ENCODE data around the gene ADPRHL1. TPM values are rescaled to one million over a fixed set of nuclear protein-coding genes. Genes with fewer than 3 reads are reported as not detected.

The ADPRHL1 gene
- total RNA-seq, 1 donor from 2014 or later, result 8.4 TPM

DNA sequence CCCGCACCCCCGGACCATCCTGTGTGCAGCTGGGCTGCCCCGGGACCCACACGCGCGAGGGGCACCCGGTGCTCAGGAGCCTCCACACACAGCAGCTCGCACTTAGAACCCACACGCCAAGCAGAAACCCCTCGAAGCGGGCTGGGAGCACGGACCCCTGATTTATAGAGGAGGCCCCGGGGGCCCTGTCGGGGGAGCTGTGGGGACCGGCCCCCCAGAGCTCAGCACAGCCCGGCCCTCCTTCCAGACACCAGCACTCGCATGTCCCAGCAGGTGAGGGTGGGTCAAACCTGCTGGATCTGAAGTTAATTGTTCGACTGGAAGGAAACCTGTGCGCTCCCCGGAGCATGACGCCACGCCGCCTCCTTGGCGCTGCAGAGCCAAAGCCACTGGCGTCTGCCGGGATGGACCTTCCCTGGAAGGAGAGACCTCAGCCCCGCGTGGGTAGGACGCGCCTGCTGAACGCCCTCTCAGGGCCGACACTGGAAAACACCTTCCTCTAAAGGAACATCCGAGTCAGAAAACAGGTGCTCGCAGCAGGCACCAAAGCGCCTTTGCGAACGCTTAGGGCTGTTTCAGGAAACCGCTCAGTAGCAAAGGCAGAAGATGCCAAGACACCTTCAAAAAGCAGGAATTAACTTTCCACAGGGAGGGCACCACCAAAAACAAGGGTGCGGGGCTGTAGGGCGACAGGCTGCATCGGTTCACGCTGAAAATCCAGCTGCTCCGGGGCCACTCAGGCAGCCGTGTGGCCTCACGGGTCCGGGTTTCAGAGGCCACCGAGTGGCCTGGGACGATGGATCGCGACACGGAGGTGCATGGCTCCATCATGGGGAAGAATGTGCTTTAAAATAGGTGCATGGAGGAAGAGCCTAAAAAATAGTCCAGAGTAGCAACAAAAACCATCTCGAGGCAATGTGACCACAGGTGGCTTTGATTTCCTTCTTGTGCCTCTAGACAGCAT lies 51.6 kb downstream of the ADPRHL1 start:
- no peak for TF ChIP-seq CTCF (IDR thresholded peaks at IDR 0.05)
- no peaks in the 10 kb centered on the region for H3K27me3 Mint-ChIP-seq (ENCODE audit: low read depth)
- H3K36me3 Mint-ChIP-seq (ENCODE audit: low read depth), result no peaks in the 10 kb centered on the region
- H3K9me3 Mint-ChIP-seq (ENCODE audit: low read depth), result no peaks in the 10 kb centered on the region
- peak overlapping the region; percentile 29 for H3K27ac Mint-ChIP-seq (ENCODE audit: unreplicated experiment)
- peaks cover 52% of the 10 kb centered on the region for H3K4me1 Mint-ChIP-seq (ENCODE audit: low read depth)
- DNase-seq (ENCODE audit: low spot score), result peak; percentile 91
- H3K4me3 Mint-ChIP-seq (ENCODE audit: unreplicated experiment), result no peak overlapping the region

- peaks cover 43% of the 10 kb centered on the region for H3K4me1 Mint-ChIP-seq (ENCODE audit: low read depth)
- H3K4me3 Mint-ChIP-seq (ENCODE audit: unreplicated experiment), result peak overlapping the region; percentile 45
- peak; percentile 92 for DNase-seq (ENCODE audit: low spot score)
- H3K9me3 Mint-ChIP-seq (ENCODE audit: low read depth), result no peaks in the 10 kb centered on the region
- TF ChIP-seq CTCF (IDR thresholded peaks at IDR 0.05), result no peak
- H3K36me3 Mint-ChIP-seq (ENCODE audit: low read depth), result no peaks in the 10 kb centered on the region
- peak overlapping the region; percentile 98 for H3K27ac Mint-ChIP-seq (ENCODE audit: unreplicated experiment)
- H3K27me3 Mint-ChIP-seq (ENCODE audit: low read depth), result no peaks in the 10 kb centered on the region
Measured at GRCh38 chr13:113400621-113401451, 52.5 kb downstream of the ADPRHL1 start.

DNA sequence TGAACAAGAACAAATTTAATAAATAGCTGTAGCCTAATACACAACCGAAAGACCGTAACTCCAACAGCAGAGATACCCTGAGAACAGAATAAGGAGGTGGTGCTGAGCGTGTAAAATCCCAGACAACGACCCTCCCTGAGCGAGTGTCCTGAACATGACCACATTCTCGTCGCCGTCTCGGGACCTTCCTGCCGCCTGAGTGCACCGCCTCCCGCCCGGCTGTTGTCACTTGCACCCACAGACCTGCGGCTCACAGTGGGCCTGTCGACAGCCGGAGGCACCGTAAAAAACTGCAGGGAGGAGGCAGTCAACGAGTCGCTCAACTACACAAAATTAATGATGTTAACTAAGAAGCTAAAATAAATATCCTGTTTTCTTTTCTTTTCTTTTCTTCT lies 53.5 kb downstream of the ADPRHL1 start:
- Mint-ChIP-seq H3K4me3 (ENCODE audit: unreplicated experiment) (no peak overlapping the region), H3K27ac (ENCODE audit: unreplicated experiment) (peak overlapping the region; percentile 98), H3K4me1 (ENCODE audit: low read depth) (peaks cover 41% of the 10 kb centered on the region), H3K36me3 (ENCODE audit: low read depth) (no peaks in the 10 kb centered on the region), H3K9me3 (ENCODE audit: low read depth) (no peaks in the 10 kb centered on the region), H3K27me3 (ENCODE audit: low read depth) (no peaks in the 10 kb centered on the region)
- DNase-seq (ENCODE audit: low spot score), result peak; percentile 71
- no peak for TF ChIP-seq CTCF (IDR thresholded peaks at IDR 0.05)

DNA sequence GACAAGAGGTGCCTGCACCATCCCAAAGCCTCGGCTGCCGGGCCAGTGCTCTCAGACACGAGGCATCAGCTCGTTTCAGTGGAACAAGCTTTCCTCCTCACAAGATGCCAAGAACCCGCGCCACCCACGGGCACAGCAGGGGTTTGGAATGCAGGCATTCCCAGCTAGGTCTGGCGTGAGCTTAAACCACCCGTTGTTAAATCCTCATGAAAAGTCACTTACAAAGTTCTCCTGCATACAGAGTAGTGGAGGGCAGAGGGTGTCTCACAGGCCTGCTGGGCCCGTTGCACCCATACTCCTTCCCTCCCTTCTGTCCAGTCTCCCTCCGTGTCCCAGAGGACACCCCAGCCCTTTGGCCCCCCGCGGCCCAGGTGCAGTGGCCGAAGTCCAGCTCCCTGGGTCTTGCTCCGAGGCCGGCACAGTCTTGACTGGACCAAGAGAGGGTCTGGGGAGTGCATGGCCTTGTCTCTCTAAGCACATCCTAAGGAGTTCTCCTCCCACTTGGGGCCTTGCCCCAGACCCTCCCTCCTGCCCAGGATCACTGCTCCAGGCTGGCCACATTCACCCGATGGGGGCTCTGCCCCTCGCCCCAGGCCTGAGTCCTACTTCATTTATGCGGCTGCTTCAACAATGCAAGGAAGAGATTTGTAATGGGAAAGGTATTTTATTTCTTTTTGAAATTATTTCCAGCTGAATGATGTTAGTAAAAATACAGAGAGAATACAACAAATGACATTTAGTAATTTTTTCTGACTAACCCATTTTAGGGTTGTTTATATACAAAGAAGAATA lies 54.1 kb downstream of the ADPRHL1 start:
- peak; percentile 95 for DNase-seq (ENCODE audit: low spot score)
- Mint-ChIP-seq H3K4me3 (ENCODE audit: unreplicated experiment) (peak overlapping the region; percentile 44), H3K36me3 (ENCODE audit: low read depth) (no peaks in the 10 kb centered on the region), H3K27me3 (ENCODE audit: low read depth) (no peaks in the 10 kb centered on the region), H3K4me1 (ENCODE audit: low read depth) (peaks cover 41% of the 10 kb centered on the region), H3K9me3 (ENCODE audit: low read depth) (no peaks in the 10 kb centered on the region), H3K27ac (ENCODE audit: unreplicated experiment) (peak overlapping the region; percentile 98)
- no peak for TF ChIP-seq CTCF (IDR thresholded peaks at IDR 0.05)

Measured in chondrocyte (in vitro differentiated cells).